ENCODE measurements around the gene KMT2C.
"Not testable (repeated sequence)": the region's sequence is repeated elsewhere in the genome, so short reads cannot be mapped to it uniquely, and the experiment has no call there.

DNA sequence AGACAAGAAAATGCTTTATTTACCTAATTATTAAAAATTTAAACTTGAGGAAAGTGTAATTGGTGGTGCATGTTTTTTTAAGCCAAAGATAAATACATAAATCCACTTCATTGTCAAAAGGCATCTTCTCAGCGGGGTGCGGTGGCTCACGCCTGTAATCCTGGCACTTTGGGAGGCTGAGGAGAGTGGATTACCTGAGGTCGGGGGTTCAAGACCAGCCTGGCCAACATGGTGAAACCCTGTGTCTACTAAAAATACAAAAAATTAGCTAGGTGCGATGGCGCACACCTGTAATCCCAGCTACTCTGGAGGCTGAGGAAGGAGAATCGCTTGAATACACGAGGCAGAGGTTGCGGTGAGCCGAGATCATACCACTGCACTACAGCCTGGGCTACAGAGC, 3.1 kb downstream of the KMT2C start:
- not testable (repeated sequence) for TF ChIP-seq ZNF202 (tag by site-specific recombination; IDR thresholded peaks at IDR 0.05; ENCODE audit: borderline replicate concordance); ZNF19 (tag by site-specific recombination; IDR thresholded peaks at IDR 0.05; ENCODE audit: low read depth); ZNF433 (tag by site-specific recombination; IDR thresholded peaks at IDR 0.05; ENCODE audit: low read depth); ZNF514 (tag by site-specific recombination; IDR thresholded peaks at IDR 0.05); SALL2 (tag by site-specific recombination; IDR thresholded peaks at IDR 0.05; ENCODE audit: borderline replicate concordance); ZNF785 (tag by site-specific recombination; IDR thresholded peaks at IDR 0.05)
- TF ChIP-seq, protein P1, sequence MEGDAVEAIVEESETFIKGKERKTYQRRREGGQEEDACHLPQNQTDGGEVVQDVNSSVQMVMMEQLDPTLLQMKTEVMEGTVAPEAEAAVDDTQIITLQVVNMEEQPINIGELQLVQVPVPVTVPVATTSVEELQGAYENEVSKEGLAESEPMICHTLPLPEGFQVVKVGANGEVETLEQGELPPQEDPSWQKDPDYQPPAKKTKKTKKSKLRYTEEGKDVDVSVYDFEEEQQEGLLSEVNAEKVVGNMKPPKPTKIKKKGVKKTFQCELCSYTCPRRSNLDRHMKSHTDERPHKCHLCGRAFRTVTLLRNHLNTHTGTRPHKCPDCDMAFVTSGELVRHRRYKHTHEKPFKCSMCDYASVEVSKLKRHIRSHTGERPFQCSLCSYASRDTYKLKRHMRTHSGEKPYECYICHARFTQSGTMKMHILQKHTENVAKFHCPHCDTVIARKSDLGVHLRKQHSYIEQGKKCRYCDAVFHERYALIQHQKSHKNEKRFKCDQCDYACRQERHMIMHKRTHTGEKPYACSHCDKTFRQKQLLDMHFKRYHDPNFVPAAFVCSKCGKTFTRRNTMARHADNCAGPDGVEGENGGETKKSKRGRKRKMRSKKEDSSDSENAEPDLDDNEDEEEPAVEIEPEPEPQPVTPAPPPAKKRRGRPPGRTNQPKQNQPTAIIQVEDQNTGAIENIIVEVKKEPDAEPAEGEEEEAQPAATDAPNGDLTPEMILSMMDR (tag by site-specific recombination; IDR thresholded peaks at IDR 0.05) = not testable (repeated sequence)
- peak; percentile 51; the same call in 1 of the 2 replicates for TF ChIP-seq BCL11A (tag by site-specific recombination; IDR thresholded peaks at IDR 0.05; ENCODE audit: low read depth)
